Myocyte (in vitro differentiated cells): ENCODE results near the gene GBP1. TPM values are rescaled to one million over a fixed set of nuclear protein-coding genes. Genes with fewer than 3 reads are reported as not detected.
A peak's percentile ranks its signal among the peaks of the same experiment; 100 is the strongest.
"Not testable (repeated sequence)": the region's sequence is repeated elsewhere in the genome, so short reads cannot be mapped to it uniquely, and the experiment has no call there.

Experiments used
- DNase-seq: peaks from one replicate; pipeline ENCODE4 v3.0.0-alpha.2; 2012; ENCODE audit warnings: low read depth
- total RNA-seq: library from RNA; depleted of rRNA; stranded (reverse); fragments of >200 nt; gene quantifications from 2 replicates; pipeline ENCODE4 v1.2.3, GENCODE V29; 2014

The GBP1 gene
- total RNA-seq, 1 donor from 2014 or later, result 30.3 TPM

DNA sequence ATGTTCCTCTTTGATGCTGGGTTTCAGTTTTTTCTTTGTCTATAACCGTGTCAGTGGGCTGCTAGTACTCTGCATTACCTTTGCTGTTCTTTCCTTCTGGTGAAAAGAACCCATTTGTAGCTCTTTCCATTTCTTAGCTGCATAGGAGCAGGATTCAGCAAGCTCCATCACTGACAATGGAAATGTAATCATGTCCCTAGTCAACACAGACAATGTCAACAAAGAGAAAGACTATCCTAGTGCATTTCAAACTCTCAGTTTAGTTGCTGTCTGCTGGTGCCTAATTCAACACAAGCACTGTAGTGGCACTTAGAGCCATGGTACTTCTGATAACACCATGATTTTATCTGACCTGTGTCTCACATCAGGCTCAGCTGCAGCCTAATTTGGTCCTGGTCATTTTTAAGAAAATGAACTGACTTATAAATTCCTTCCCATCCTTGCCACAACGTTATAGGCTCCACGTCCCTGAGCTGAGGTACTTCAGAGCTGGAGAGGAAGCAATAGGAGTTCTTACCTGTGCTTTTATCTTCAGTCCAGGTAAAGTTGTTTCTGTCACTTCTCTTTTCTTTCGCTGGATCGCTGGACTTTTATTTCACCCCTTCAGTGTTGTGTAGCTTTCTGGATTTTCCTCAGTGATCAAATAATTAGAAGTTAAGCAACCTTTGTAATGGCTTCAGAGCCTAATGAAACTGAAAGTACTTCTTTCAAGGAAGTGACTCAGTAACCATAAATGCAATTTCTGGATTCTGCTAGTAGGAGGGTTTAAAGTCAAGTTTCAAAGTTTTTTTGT is 42.6 kb downstream of the GBP1 start, which contains the start of gene GBP3:
GBP3 (minus strand) TSS at position 700 of the 793 bp plus-strand sequence. CDS start 2,145 bp downstream, outside the sequence.
- peak; percentile 43 for DNase-seq

DNA sequence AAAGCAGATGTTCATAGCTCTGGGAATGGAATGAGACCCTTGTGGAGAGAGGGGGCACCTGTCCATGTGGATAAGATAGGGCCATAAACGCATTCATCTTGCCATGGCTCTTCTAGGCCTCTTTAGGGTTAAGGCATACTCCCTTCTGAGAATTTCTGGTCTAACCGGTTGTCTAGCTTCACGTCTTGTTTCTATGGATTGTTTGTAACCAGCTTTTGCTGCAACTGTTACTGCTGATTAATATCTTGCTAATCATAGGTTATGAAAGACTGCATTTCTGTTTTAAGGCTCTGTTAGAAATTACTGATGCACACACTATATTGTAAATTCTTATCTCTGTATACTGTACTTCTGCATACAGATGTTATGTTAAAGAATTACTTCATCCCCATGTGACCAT is 46.7 kb downstream of the GBP1 start:
- not testable (repeated sequence) for DNase-seq

DNA sequence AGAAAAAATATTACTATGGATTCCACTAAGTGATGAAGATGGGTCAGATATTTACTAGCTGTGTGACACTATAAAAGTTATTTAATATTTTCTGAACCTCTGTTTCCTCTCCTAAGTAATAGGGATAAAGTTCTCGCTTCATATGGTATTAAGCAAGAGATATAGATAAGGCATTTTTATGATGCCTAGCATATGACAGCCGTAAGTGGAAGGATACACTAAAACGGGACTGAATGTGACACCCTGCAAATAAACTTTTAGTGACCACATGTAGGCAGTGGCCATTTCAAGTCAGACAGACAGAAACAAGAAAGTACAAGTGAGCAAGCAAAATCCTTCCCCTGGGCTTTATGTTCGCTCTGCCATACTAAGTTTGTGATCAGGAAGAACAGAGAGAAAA is 56.5 kb downstream of the GBP1 start:
- DNase-seq, result no peak

- DNase-seq, result no peak
Measured at GRCh38 chr1:89005286-89006151, 59.5 kb downstream of the GBP1 start.

Other genes starting within 250 kb of the GBP1 start
- gene GTF2B, start 173.6 kb downstream of the GBP1 start, total RNA-seq, result 31.3 and 35.0 TPM in 2 replicates
- gene KYAT3, start 72.6 kb downstream of the GBP1 start, total RNA-seq, result 19.1 and 21.2 TPM in 2 replicates
- gene RBMXL1, start 72.6 kb downstream of the GBP1 start, total RNA-seq, result 6.2 and 9.4 TPM in 2 replicates
- gene GBP3, start 42.3 kb downstream of the GBP1 start, total RNA-seq, result 20.5 and 26.9 TPM in 2 replicates
- 70.6 and 111 TPM in 2 replicates for gene GBP2, start 60.9 kb upstream of the GBP1 start, total RNA-seq
- gene GBP7, start 110.8 kb upstream of the GBP1 start, total RNA-seq, result not detected in 2 replicates
- not detected in 2 replicates for gene GBP4, start 133.7 kb upstream of the GBP1 start, total RNA-seq
- gene GBP5, start 207.7 kb upstream of the GBP1 start, total RNA-seq, result not detected in 2 replicates